GM23248 (cell line): ENCODE data around the gene BRD2.

Experiments used
- EZH2 ChIP-seq: fragments of 200-600 bp; sonication (generic); IDR thresholded peaks from 2 replicates; pipeline ENCODE4 v1.6.1; 2018; ENCODE audit warnings: antibody characterized with exemption, mild to moderate bottlenecking; ENCODE audit not compliant: insufficient read depth, poor library complexity, severe bottlenecking
- EZH2phosphoT487 ChIP-seq: fragments of 200-600 bp; sonication (generic); IDR thresholded peaks from 2 replicates; pipeline ENCODE4 v1.6.1; 2018; ENCODE audit warnings: antibody characterized with exemption, moderate library complexity, mild to moderate bottlenecking, low read depth; ENCODE audit not compliant: insufficient read depth

DNA sequence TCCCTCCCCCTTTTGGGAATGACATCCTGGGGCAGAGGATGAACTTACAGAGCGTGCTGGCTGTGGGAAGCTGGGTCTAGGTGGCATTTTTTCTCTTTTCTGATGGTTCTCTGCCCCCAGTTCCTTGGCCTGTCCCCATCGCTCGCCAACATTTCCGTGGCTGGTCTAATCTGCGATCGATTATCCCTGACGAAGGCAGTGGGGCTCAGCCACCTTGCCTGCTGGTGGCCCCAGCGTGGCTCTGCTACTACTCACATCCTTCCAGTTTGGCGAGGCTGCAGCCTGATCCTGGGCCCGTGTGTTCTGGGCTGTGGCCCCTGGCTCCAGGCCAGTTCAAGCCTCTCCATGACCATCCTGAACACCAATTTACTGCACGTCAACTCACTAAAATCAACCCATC lies 47.4 kb downstream of the BRD2 start:
- TF ChIP-seq EZH2 (no peak), EZH2phosphoT487 (no peak)
